HG03064 (cell line): ENCODE data around the gene CACNB1.

ENCODE experiments used
- ATAC-seq: cut with Tn5 transposase; IDR thresholded peaks from one replicate; pipeline ENCODE4 v1.9.1; 2021; ENCODE audit warnings: low read depth; ENCODE audit not compliant: unreplicated experiment

Gene CACNB1

GRCh38 chr17:39225959-39226683, 28.7 kb upstream of the CACNB1 start:
- ATAC-seq: no peak

DNA sequence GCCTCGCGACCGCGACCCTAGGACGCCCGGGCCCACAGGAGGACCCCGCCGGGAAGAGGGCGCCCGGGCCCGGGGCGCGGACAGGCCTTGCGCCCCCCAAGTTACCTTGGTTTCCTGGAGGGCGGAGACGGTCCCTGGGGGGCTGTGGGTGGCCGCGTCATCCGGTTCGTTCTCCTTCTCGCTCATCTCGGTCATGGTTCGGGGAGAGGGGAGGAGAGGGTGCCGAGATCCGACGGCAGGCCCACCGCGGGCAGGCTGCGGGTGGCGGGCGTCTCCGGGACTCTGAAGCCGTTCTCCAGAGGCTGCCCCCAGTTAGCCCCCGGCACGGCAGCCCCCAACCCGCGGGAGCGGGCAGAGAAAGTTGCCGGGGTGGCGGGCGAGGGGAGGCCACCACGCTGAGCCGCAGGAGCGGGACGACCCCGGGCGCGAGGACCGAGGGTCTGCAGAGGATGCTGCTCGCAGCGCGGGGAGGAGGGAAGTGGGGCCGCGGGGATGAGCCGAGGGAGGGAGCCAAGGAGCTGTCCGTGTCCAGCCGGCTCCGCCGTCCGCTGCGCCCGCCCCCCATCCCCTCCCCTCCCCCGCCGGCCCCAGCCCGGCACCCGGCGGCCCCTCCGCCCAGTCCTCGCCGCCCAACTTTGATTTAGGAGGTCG, 28.0 kb upstream of the CACNB1 start, which contains the start of gene STAC2:
STAC2 (minus strand) TSS at position 638 of the 651 bp plus-strand sequence; CDS start at position 195, 443 bp downstream.
- ATAC-seq: no peak

GRCh38 chr17:39224778-39225307, 27.4 kb upstream of the CACNB1 start:
- no peak for ATAC-seq

DNA sequence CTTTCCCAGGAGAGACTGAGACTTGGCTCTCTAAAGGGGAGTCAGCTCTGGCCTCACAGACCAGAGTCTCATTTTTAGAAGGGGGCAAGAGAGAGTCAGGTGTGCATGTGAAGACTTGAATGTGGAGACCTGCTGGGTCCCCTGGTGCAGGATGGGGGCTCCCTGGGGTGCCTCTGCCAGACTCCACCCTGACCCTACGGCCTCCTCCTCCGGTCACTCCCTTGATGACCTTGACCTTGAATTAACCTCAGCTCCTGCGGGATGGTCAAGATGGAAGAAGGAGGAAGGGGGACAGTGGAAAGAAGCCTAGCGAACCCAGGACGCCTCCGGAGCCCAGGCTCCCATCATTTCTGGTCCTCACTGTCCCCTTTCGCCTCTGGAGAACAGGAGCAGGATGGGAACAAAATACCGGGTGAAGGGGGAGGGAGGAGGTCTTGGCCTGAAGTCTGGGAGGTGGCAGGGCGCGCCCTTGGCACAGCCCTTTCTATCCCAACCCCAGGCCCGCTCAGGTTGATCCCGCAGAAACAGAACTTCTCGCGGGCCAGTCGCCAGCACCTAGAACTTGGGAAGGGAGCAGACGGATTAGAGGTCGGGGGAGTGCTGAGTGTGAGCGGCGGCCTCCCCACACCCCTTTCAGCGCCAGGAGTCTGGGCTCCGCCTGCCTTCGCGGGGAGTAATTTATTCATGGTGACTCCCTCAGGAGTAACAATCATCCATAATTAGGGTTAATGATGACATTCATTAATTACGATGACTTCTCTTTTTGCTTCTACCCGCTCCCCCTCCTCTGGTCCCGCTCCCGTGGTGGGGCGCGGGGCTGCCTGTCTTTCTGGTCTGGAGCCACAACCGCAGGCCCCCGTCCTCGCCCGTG, 26.7 kb upstream of the CACNB1 start:
- no peak for ATAC-seq

GRCh38 chr17:39222866-39223834, 25.7 kb upstream of the CACNB1 start:
- ATAC-seq: no peak

DNA sequence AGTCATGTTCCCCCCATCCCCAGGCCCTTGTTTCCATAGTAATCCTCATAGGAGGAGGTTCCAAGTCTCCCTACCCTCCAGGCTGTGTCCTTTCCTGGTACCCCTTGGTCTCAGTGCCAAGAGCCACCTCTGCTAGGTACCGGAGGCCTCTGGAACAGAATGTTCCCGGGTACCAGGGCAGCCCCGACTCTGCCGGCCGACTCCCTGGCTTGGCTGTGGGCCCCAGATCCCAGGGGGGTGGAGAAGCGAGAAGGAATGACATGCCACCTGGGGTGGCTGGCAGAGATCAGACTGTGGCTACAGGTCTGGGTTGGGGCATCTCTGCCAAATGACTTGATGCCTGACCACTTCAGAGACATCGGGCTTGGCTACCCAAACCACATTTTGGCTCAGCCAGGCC, 24.7 kb upstream of the CACNB1 start:
- no peak for ATAC-seq

- no peak for ATAC-seq
Measured at GRCh38 chr17:39221572-39221971, 24.1 kb upstream of the CACNB1 start.

- ATAC-seq: no peak
Measured at GRCh38 chr17:39219647-39220154, 22.2 kb upstream of the CACNB1 start.

- no peak for ATAC-seq
Measured at GRCh38 chr17:39218906-39219305, 21.4 kb upstream of the CACNB1 start.

DNA sequence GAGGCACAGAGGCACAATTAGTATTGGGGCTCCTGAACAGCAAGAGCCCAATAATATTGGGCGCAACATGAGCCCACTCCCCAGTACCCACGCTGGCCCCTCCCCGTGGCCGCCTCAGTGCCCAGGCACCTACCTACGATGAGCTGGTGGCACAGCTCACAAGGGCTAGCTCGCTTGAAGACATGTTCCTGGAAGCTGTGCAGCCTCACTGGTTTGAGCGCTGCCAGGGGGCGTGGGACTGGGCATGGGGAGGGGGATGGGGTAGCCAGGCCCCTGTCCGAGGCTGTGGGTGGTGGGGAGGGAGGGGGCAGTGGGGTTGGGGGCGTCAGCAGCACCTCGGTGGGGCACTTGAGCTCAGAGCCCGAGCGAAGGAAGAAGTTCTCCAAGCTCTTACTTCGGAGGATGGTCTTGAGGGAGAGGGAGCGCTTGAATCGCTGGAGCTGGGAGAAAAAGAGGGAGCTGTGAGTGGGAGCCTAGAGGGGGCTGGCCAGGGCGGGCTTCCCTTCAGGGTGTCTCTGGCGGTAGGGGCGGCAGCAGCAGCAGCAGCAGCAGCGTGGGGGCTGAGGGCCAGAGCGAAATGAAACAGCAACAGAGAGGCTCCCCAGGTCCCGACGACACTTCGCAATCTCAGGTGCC, 20.4 kb upstream of the CACNB1 start:
- ATAC-seq: no peak

GRCh38 chr17:39213852-39214251, 16.4 kb upstream of the CACNB1 start:
- no peak for ATAC-seq

GRCh38 chr17:39212841-39213480, 15.5 kb upstream of the CACNB1 start:
- ATAC-seq: no peak

GRCh38 chr17:39212195-39212810, 14.8 kb upstream of the CACNB1 start:
- no peak for ATAC-seq

- no peak for ATAC-seq
Measured at GRCh38 chr17:39210093-39210434, 12.6 kb upstream of the CACNB1 start.

GRCh38 chr17:39209317-39210092, 12.0 kb upstream of the CACNB1 start:
- no peak for ATAC-seq

- no peak for ATAC-seq
Measured at GRCh38 chr17:39208893-39209292, 11.4 kb upstream of the CACNB1 start.

GRCh38 chr17:39208136-39208535, 10.7 kb upstream of the CACNB1 start:
- ATAC-seq: no peak

DNA sequence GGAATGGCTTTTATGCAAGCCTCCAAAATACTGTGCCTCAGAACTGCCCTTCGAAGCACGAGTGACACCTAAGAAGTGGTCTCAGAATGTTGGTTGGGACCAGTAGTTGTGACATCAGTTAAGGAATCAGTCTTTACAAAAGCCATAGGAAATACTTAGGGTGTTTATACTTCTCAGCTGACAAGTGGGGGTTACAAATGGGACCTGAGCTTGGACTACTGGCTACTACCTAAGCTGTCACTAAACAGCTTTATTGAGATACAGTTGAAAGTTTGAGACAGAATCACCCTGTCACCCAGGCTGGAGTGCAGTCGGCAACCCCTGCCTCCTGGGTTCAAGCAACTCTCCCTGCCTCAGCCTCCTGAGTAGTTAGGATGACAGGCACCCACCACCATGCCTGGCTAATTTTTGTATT, 7.7 kb upstream of the CACNB1 start:
- no peak for ATAC-seq
